ENCODE data around the gene THSD4.

THSD4 gene

GRCh38 chr15:71330638-71331162, 215.4 kb downstream of the THSD4 start:
- DNase-seq (ENCODE audit: low spot score): no peak

GRCh38 chr15:71331173-71331572, 215.9 kb downstream of the THSD4 start:
- no peak for DNase-seq (ENCODE audit: low spot score)

GRCh38 chr15:71332431-71333004, 217.2 kb downstream of the THSD4 start:
- no peak for DNase-seq (ENCODE audit: low spot score)

- DNase-seq (ENCODE audit: low spot score): no peak
Measured at GRCh38 chr15:71333136-71333700, 217.9 kb downstream of the THSD4 start.

- no peak for DNase-seq (ENCODE audit: low spot score)
Measured at GRCh38 chr15:71333839-71334238, 218.6 kb downstream of the THSD4 start.

- DNase-seq (ENCODE audit: low spot score): no peak
Measured at GRCh38 chr15:71334434-71334833, 219.2 kb downstream of the THSD4 start.

GRCh38 chr15:71334873-71335272, 219.6 kb downstream of the THSD4 start:
- DNase-seq (ENCODE audit: low spot score): no peak

- no peak for DNase-seq (ENCODE audit: low spot score)
Measured at GRCh38 chr15:71335591-71335990, 220.3 kb downstream of the THSD4 start.

- no peak for DNase-seq (ENCODE audit: low spot score)
Measured at GRCh38 chr15:71336671-71337070, 221.4 kb downstream of the THSD4 start.

- no peak for DNase-seq (ENCODE audit: low spot score)
Measured at GRCh38 chr15:71337197-71337845, 222.1 kb downstream of the THSD4 start.

GRCh38 chr15:71338265-71338664, 223.0 kb downstream of the THSD4 start:
- DNase-seq (ENCODE audit: low spot score): no peak

GRCh38 chr15:71338827-71339542, 223.7 kb downstream of the THSD4 start:
- DNase-seq (ENCODE audit: low spot score): no peak

GRCh38 chr15:71341811-71342550, 226.7 kb downstream of the THSD4 start:
- DNase-seq (ENCODE audit: low spot score): no peak

- no peak for DNase-seq (ENCODE audit: low spot score)
Measured at GRCh38 chr15:71342658-71343057, 227.4 kb downstream of the THSD4 start.

GRCh38 chr15:71344316-71344715, 229.0 kb downstream of the THSD4 start:
- DNase-seq (ENCODE audit: low spot score): no peak

- DNase-seq (ENCODE audit: low spot score): no peak
Measured at GRCh38 chr15:71345186-71345585, 229.9 kb downstream of the THSD4 start.

- DNase-seq (ENCODE audit: low spot score): no peak
Measured at GRCh38 chr15:71346464-71346863, 231.2 kb downstream of the THSD4 start.

- no peak for DNase-seq (ENCODE audit: low spot score)
Measured at GRCh38 chr15:71348597-71348996, 233.3 kb downstream of the THSD4 start.

GRCh38 chr15:71349336-71349735, 234.1 kb downstream of the THSD4 start:
- peak; percentile 12 for DNase-seq (ENCODE audit: low spot score)

- no peak for DNase-seq (ENCODE audit: low spot score)
Measured at GRCh38 chr15:71349736-71350526, 234.7 kb downstream of the THSD4 start.

Data from left forelimb (tissue), 1 donor.